Vagina (tissue), 2 donors: ENCODE measurements around the gene RIPK3.

ENCODE experiments used
- POLR2A ChIP-seq, 2 donors: fragments of 450-650 bp; IDR thresholded peaks; one replicate each; pipeline ENCODE4 v1.6.1; 2017; ENCODE audit warnings: antibody characterized with exemption in 2 of 2, mild to moderate bottlenecking in 2 of 2, moderate library complexity in 2 of 2
- POLR2AphosphoS5 ChIP-seq, 2 donors: sonication (generic); formaldehyde crosslinking; IDR thresholded peaks; one replicate each; pipeline ENCODE4 v1.9.0; 2017; ENCODE audit warnings: antibody characterized with exemption in 2 of 2, mild to moderate bottlenecking in 2 of 2, low read depth in 1 of 2; ENCODE audit not compliant: insufficient read depth in 1 of 2
- TF ChIP-seq, protein P1 (sequence below), 3 experiments: fragments of 450-650 bp in 2 of 3; fragments of 200-600 bp in 1 of 3; sonication (generic) in 1 of 3; IDR thresholded peaks; one replicate each; pipeline ENCODE4 v1.5.1; 2017 to 2019; ENCODE audit warnings: antibody characterized with exemption in 3 of 3, mild to moderate bottlenecking in 2 of 3, moderate library complexity in 2 of 3

DNA sequence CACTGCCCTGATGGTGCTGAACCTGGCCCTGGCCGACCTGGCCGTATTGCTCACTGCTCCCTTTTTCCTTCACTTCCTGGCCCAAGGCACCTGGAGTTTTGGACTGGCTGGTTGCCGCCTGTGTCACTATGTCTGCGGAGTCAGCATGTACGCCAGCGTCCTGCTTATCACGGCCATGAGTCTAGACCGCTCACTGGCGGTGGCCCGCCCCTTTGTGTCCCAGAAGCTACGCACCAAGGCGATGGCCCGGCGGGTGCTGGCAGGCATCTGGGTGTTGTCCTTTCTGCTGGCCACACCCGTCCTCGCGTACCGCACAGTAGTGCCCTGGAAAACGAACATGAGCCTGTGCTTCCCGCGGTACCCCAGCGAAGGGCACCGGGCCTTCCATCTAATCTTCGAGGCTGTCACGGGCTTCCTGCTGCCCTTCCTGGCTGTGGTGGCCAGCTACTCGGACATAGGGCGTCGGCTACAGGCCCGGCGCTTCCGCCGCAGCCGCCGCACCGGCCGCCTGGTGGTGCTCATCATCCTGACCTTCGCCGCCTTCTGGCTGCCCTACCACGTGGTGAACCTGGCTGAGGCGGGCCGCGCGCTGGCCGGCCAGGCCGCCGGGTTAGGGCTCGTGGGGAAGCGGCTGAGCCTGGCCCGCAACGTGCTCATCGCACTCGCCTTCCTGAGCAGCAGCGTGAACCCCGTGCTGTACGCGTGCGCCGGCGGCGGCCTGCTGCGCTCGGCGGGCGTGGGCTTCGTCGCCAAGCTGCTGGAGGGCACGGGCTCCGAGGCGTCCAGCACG lies 23.8 kb downstream of the RIPK3 start:
- TF ChIP-seq, protein P1, sequence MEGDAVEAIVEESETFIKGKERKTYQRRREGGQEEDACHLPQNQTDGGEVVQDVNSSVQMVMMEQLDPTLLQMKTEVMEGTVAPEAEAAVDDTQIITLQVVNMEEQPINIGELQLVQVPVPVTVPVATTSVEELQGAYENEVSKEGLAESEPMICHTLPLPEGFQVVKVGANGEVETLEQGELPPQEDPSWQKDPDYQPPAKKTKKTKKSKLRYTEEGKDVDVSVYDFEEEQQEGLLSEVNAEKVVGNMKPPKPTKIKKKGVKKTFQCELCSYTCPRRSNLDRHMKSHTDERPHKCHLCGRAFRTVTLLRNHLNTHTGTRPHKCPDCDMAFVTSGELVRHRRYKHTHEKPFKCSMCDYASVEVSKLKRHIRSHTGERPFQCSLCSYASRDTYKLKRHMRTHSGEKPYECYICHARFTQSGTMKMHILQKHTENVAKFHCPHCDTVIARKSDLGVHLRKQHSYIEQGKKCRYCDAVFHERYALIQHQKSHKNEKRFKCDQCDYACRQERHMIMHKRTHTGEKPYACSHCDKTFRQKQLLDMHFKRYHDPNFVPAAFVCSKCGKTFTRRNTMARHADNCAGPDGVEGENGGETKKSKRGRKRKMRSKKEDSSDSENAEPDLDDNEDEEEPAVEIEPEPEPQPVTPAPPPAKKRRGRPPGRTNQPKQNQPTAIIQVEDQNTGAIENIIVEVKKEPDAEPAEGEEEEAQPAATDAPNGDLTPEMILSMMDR (IDR thresholded peaks at IDR 0.05) = peak in 1 of 3 experiments; percentile 7
- TF ChIP-seq POLR2A (IDR thresholded peaks at IDR 0.05) (no peak), POLR2AphosphoS5 (IDR thresholded peaks at IDR 0.05; ENCODE audit: insufficient read depth in 1 of 2, low read depth in 1 of 2) (peak; percentile 19 to 62)
